Neural progenitor cell (in vitro differentiated cells): Measurements from ENCODE around the gene JADE2.

Experiments used
- CTCF ChIP-seq: fragments of 200-600 bp; sonication (generic); IDR thresholded peaks from 2 replicates; pipeline ENCODE4 v1.5.1; 2017; ENCODE audit warnings: antibody characterized with exemption, mild to moderate bottlenecking
- EZH2phosphoT487 ChIP-seq: fragments of 200-600 bp; sonication (generic); IDR thresholded peaks from 2 replicates; pipeline ENCODE4 v1.6.1; 2017; ENCODE audit warnings: antibody characterized with exemption

- TF ChIP-seq CTCF (peak; percentile 79), EZH2phosphoT487 (no peak)
Measured at GRCh38 chr5:134527156-134527960, 1.9 kb downstream of the JADE2 start.
